Measurements from ENCODE around the gene NPHS1.

NPHS1 gene

DNA sequence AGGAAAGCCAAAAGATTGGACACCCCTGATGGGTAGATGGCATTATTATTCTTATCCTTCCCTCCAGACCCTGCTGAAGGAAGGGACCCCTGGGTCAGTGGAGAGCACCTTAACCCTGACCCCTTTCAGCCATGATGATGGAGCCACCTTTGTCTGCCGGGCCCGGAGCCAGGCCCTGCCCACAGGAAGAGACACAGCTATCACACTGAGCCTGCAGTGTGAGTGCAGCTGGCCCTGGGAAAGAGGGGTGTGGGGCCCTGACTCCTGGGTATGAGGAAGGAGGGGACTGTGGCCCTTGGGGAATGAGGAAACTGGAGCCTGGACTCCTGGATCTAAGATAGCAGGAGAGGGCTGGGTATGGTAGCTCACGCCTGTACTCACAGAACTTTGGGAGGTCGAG, 7.1 kb upstream of the NPHS1 start:
- TF ChIP-seq Cebpa-rat (IDR thresholded peaks at IDR 0.05): no peak
- no peak overlapping the region for H3K4me3 ChIP-seq
- peaks cover 86 to 99% (median 94%) of the 10 kb centered on the region in 11 experiments for H3K27me3 ChIP-seq
- no peak overlapping the region for H3K9ac ChIP-seq
- H3K4me1 ChIP-seq: peaks cover 10 to 20% (median 16%) of the 10 kb centered on the region in 10 experiments
- no peak overlapping the region for H3K27ac ChIP-seq
- peaks cover 0 to 29% (median 0%) of the 10 kb centered on the region in 11 experiments; a peak in 6 of 22 replicates for H4K20me1 ChIP-seq
- no peaks in the 10 kb centered on the region for H3K36me3 ChIP-seq
- H3K9me3 ChIP-seq (replicated peaks in 1 of 11): peaks cover 0 to 12% (median 0%) of the 10 kb centered on the region in 11 experiments; a peak in 2 of 22 replicates
- no peak overlapping the region for H3K4me2 ChIP-seq

DNA sequence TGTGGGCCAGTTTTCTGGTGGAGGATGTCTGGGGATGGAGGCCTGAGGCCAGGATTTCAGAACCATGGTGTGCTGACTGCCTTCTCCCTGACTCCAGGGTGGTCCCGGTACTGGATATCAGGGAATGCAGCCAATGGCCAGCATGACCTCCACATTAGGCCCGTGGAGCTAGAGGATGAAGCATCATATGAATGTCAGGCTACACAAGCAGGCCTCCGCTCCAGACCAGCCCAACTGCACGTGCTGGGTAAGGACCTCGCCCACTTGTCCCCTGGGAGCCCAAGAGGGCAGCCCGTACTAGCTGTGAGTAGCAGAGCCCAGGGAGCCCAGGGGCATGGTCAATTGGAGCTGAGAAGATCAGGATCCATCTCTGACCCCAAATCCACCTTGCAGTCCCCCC, 6.0 kb upstream of the NPHS1 start:
- H3K4me3 ChIP-seq: no peak overlapping the region
- H3K9ac ChIP-seq: no peak overlapping the region
- no peak overlapping the region for H3K27ac ChIP-seq
- peaks cover 91 to 100% (median 100%) of the 10 kb centered on the region in 11 experiments for H3K27me3 ChIP-seq
- no peak overlapping the region for H3K4me2 ChIP-seq
- H3K4me1 ChIP-seq: peaks cover 10 to 20% (median 16%) of the 10 kb centered on the region in 10 experiments
- no peaks in the 10 kb centered on the region for H3K36me3 ChIP-seq
- peaks cover 0 to 29% (median 0%) of the 10 kb centered on the region in 11 experiments; a peak in 6 of 22 replicates for H4K20me1 ChIP-seq
- no peak for TF ChIP-seq Cebpa-rat (IDR thresholded peaks at IDR 0.05)
- peaks cover 0 to 12% (median 0%) of the 10 kb centered on the region in 11 experiments; a peak in 2 of 22 replicates for H3K9me3 ChIP-seq (replicated peaks in 1 of 11)

DNA sequence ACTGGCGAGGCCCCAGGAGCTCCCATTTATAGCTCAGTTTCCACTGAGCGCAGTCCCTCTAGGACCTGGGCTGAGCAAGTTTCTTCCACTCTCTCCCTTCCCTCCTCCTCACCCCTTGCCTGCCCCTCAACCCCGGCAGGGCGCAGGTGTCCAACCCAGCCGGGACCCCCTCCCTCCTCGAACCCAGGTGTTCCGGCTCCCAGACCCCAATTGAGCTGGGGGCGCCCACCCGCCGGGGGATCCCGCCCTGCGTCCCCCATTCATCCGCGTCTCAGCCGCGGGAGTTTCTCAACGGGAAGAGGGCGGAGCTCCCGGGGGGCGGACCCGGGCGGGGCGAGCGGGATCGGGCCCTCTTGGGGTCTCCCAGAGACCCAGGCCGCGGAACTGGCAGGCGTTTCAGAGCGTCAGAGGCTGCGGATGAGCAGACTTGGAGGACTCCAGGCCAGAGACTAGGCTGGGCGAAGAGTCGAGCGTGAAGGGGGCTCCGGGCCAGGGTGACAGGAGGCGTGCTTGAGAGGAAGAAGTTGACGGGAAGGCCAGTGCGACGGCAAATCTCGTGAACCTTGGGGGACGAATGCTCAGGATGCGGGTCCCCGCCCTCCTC, 4.3 kb upstream of the NPHS1 start, which contains the start of gene KIRREL2:
KIRREL2 (plus strand) TSS at position 366 of the 604 bp plus-strand sequence; CDS start at position 575, 209 bp downstream.
- H4K20me1 ChIP-seq: peaks cover 0 to 17% (median 0%) of the 10 kb centered on the region in 11 experiments; a peak in 6 of 22 replicates
- TF ChIP-seq Cebpa-rat (IDR thresholded peaks at IDR 0.05): no peak
- H3K9ac ChIP-seq: peak within 1 kb of the TSS; percentile 41 to 73 (median 70); a peak in 21 of 22 replicates
- peak within 1 kb of the TSS; percentile 76 to 98 (median 92) for H3K4me2 ChIP-seq
- H3K4me3 ChIP-seq: peak within 1 kb of the TSS; percentile 55 to 73 (median 66)
- H3K27ac ChIP-seq: peak within 1 kb of the TSS in 3 of 11 experiments; percentile 16 to 33 (median 22); a peak in 5 of 22 replicates
- H3K36me3 ChIP-seq: no peaks in the 10 kb centered on the region
- peaks cover 77 to 100% (median 93%) of the 10 kb centered on the region in 11 experiments for H3K27me3 ChIP-seq
- H3K9me3 ChIP-seq (replicated peaks in 1 of 11): peaks cover 0 to 12% (median 0%) of the 10 kb centered on the region in 11 experiments; a peak in 2 of 22 replicates
- peaks cover 10 to 20% (median 16%) of the 10 kb centered on the region in 10 experiments for H3K4me1 ChIP-seq

DNA sequence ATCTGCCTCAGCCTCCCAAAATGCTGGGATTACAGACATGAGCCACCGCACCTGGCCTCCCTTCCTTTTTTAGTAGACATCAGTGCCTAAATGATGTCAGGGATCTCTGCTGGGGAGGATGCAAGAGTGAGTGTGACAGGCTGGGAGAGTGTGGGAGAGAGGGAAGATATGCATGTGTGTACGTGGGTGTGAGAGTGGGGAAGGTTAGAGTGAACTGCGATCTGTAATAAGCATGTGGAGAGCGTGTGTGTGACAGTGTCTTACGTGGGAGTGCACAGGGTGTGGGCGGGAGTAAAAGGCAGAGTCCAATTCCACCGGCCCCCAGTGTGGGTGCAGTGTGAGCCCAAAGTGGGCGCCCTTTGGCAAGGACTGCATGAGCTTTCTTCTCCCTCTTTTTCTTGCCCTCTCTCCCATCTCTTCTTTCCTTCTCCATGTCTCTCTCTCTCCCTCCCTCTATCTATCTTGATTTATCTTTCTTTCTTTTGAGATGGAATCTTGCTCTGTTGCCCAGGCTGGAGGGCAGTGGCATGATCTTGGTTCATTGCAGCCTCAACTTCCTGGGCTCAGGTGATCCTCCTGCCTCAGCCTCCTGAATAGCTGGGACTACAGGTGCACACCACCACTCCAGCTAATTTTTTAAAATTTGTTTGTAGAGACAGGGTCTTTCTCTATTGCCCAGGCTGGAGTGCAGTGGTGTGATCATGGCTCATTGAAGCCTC, 893 bp upstream of the NPHS1 start:
- Histone ChIP-seq H3K9ac (no peak overlapping the region), H3K27ac (no peak overlapping the region), H3K4me1 (peaks cover 10 to 20% (median 16%) of the 10 kb centered on the region in 10 experiments), H3K9me3 (replicated peaks in 1 of 11) (no peaks in the 10 kb centered on the region), H3K4me3 (no peak overlapping the region), H3K36me3 (no peaks in the 10 kb centered on the region), H3K4me2 (no peak overlapping the region), H4K20me1 (peaks cover 0 to 17% (median 0%) of the 10 kb centered on the region in 11 experiments; a peak in 8 of 22 replicates), H3K27me3 (peaks cover 51 to 98% (median 77%) of the 10 kb centered on the region in 11 experiments)
- TF ChIP-seq Cebpa-rat (IDR thresholded peaks at IDR 0.05): no peak

DNA sequence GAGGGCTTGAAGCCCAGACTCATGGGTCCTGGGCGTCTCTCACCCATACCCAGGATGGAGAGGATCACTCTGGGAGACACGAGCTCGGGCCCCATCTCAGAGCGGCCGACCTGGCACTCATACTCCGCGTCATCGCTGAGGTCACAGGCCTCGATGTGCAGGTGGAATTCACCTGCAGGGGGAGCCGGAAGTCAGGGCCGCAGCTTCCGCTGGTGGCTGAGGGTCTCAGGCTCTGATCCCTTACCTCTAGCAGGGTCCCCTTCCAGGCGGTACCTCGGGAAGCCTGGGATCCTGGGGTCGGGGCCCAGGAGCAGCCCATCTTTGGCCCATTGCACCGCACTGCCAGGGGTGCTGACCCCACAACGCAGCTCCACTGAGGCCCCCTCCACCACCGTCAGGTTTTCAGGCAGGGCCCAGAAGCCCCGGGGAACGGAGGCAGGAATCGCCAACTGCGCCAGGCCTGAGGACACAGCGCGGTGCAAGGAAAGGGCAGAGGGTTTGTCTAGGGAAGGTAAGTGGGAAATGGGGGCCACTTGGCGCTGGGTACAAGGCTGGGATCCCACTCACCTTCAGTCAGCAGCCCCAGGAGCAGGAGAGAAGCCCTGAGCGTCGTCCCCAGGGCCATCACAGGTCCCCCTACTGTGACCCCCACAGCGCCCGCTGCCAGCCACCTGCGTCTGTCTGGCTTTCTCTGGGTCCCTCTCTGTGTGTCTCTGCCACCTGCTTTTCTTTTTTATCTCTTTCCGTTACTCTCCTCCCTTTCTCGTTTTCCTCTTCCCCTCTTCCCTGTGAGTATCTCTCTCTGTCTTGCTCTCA, 883 bp downstream of the NPHS1 start:
- TF ChIP-seq Cebpa-rat (IDR thresholded peaks at IDR 0.05): no peak
- H3K4me1 ChIP-seq: peaks cover 4 to 9% (median 8%) of the 10 kb centered on the region in 10 experiments; a peak in 19 of 20 replicates
- peaks cover 0 to 17% (median 0%) of the 10 kb centered on the region in 11 experiments; a peak in 7 of 22 replicates for H4K20me1 ChIP-seq
- H3K9me3 ChIP-seq (replicated peaks in 1 of 11): no peaks in the 10 kb centered on the region
- H3K36me3 ChIP-seq: no peaks in the 10 kb centered on the region
- H3K9ac ChIP-seq: no peak overlapping the region
- H3K4me3 ChIP-seq: no peak overlapping the region
- no peak overlapping the region for H3K27ac ChIP-seq
- no peak overlapping the region for H3K4me2 ChIP-seq
- H3K27me3 ChIP-seq: peaks cover 49 to 98% (median 77%) of the 10 kb centered on the region in 11 experiments

DNA sequence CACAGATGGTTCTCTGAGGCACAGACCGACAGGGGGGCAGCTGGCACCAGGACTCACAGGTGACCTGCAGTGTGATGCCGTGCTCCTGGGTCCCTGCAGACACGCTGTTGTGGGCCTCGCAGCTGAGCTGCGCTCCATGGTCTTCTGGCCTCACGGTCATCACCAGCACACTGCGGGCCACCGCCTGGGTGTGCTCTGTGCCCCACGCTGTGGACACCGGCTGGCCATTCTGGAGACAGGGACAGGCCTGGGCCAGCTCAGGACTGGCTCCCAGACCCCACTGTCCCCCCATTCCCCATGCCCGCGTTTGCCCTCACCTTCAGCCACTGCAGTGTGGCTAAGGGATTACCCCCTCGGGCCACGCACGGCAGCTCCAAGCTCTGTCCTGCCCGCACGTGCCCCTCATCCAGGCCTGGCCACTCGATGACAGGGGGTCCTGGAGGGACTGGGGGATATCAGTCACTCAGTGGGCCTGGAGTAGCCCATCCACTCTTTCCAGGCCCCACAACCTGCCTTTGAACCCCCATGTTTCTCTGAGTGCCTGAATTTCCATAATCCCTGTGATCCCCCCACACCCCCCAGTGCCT, 3.3 kb downstream of the NPHS1 start:
- H3K9me3 ChIP-seq (replicated peaks in 1 of 11): peaks cover 0 to 16% (median 4%) of the 10 kb centered on the region in 11 experiments; a peak in 12 of 22 replicates
- H3K27ac ChIP-seq: no peak overlapping the region
- H3K27me3 ChIP-seq: peaks cover 49 to 98% (median 77%) of the 10 kb centered on the region in 11 experiments
- no peaks in the 10 kb centered on the region for H3K36me3 ChIP-seq
- H3K4me2 ChIP-seq: no peak overlapping the region
- H3K9ac ChIP-seq: no peak overlapping the region
- no peak overlapping the region for H3K4me3 ChIP-seq
- H3K4me1 ChIP-seq: no peaks in the 10 kb centered on the region
- TF ChIP-seq Cebpa-rat (IDR thresholded peaks at IDR 0.05): no peak
- peaks cover 0 to 21% (median 0%) of the 10 kb centered on the region in 11 experiments; a peak in 6 of 22 replicates for H4K20me1 ChIP-seq

DNA sequence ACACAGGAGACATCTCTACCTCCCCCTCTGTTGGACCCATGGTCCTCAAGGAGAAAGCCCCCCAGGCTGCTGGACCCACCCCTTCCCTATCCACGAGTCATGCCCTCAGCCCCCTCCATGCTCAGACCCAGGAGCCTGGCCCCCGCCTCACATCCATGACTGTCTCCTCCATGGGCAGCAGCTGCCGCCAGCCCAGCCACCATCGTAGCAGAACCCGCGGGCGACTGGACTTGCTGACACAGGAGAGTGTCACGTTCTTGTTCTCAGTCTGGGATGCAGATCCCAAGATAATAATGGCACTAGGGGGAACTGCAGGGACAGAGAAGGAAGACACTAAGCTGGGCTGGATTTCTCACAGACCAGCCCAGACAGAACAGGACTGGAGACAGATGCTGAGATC, 3.8 kb downstream of the NPHS1 start:
- Histone ChIP-seq H4K20me1 (peaks cover 0 to 21% (median 0%) of the 10 kb centered on the region in 11 experiments; a peak in 6 of 22 replicates), H3K4me2 (no peak overlapping the region), H3K4me1 (no peaks in the 10 kb centered on the region), H3K9ac (no peak overlapping the region), H3K27ac (no peak overlapping the region), H3K4me3 (no peak overlapping the region), H3K36me3 (no peaks in the 10 kb centered on the region), H3K27me3 (peaks cover 53 to 98% (median 77%) of the 10 kb centered on the region in 11 experiments), H3K9me3 (replicated peaks in 1 of 11) (peaks cover 0 to 21% (median 9%) of the 10 kb centered on the region in 11 experiments; a peak in 12 of 22 replicates)
- TF ChIP-seq Cebpa-rat (IDR thresholded peaks at IDR 0.05): no peak

DNA sequence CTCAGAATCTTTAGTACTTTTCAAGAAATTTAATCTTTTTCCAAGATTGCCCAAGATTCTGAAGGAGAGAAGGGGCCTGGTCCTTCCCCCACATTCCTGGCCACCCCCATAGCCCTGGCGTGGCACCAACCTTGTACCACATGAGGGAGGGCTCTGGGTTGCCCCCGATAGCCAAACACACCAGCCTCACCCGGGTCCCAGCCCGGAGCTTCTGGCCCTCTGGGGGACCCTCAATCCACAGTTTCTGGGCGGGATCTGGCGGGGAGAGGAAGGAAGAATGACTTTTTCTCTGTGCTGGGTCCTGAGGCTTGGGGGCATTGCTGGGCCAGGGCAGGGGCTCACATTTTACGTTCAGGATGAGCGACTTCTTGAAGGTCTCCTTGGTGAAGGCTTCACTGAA, 4.4 kb downstream of the NPHS1 start:
- Histone ChIP-seq H3K4me3 (no peak overlapping the region), H3K27me3 (peaks cover 56 to 98% (median 77%) of the 10 kb centered on the region in 11 experiments), H3K9me3 (replicated peaks in 1 of 11) (peaks cover 0 to 27% (median 12%) of the 10 kb centered on the region in 11 experiments; a peak in 12 of 22 replicates), H3K4me1 (no peaks in the 10 kb centered on the region), H3K4me2 (no peak overlapping the region), H3K9ac (no peak overlapping the region), H4K20me1 (peaks cover 0 to 21% (median 0%) of the 10 kb centered on the region in 11 experiments; a peak in 6 of 22 replicates), H3K36me3 (no peaks in the 10 kb centered on the region), H3K27ac (no peak overlapping the region)
- no peak for TF ChIP-seq Cebpa-rat (IDR thresholded peaks at IDR 0.05)

Measured in BLaER1 treated with 17β-estradiol and CSF1 and Interleukin-3, amounts not matched to agents 10 nM and 100 nM (cell line).